GM12878 (cell line): ENCODE results near the gene SEL1L2. TPM values are rescaled to one million over a fixed set of nuclear protein-coding genes. Genes with fewer than 3 reads are reported as not detected.

Experiments used
- ATAC-seq: fragments of 200-7000 bp; cut with Tn5 transposase; 3 replicates; pipeline ENCODE4 v1.9.1; 2020; ENCODE audit warnings: mild to moderate bottlenecking, moderate library complexity
- Bru-seq: library from RNA; stranded (reverse); fragments of 400-500 nt; gene quantifications from one replicate; lab custom pipeline; 2021; lab: Mats Ljungman, UMichigan
- BruChase-seq, 2 experiments: library from RNA; stranded (reverse); fragments of 400-500 nt; gene quantifications; one replicate each; lab custom pipeline; 2021; lab: Mats Ljungman, UMichigan
- BruUV-seq: library from RNA; stranded (reverse); fragments of 400-500 nt; replicated peaks from 2 replicates; lab custom pipeline; 2021; lab: Mats Ljungman, UMichigan
- CTCF ChIA-PET: fragments of 300-600 bp; sonication (Branson Sonifier 250); formaldehyde crosslinking; extraction: SDS; loops from one replicate; lab custom pipeline; 2021; ENCODE audit warnings: inconsistent platforms; lab: Yijun Ruan, JAX
- POLR2A ChIA-PET: fragments of 350-600 bp; formaldehyde crosslinking; extraction: SDS; loops from one replicate; lab custom pipeline; 2021; ENCODE audit warnings: inconsistent platforms; lab: Charles Lee
- RAD21 ChIA-PET: fragments of 300-600 bp; sonication (Branson Sonifier 250); formaldehyde crosslinking; loops from one replicate; lab custom pipeline; 2023; ENCODE audit warnings: antibody characterized with exemption; ENCODE audit not compliant: unreplicated experiment; lab: Charles Lee
- SMC1A ChIA-PET: fragments of 300-600 bp; sonication (Branson Sonifier 250); formaldehyde crosslinking; loops from one replicate; lab custom pipeline; 2023; ENCODE audit not compliant: unreplicated experiment, uncharacterized antibody; lab: Charles Lee
- DNase-seq: peaks from one replicate; pipeline ENCODE4 v3.0.0-alpha.2; 2011; ENCODE audit warnings: low read depth, low spot score
- FAIRE-seq: peaks from 3 replicates; lab custom pipeline; 2011; peaks lifted over from hg19 to GRCh38; lab: Jason Lieb, UNC
- H2AFZ ChIP-seq: 2 replicates; pipeline ENCODE4 v1.6.0; 2011; ENCODE audit warnings: low read depth, low read length, control low read depth; ENCODE audit not compliant: control insufficient read depth
- H3K27ac ChIP-seq: 2 replicates; pipeline ENCODE4 v1.5.1; 2011; ENCODE audit warnings: control low read depth; ENCODE audit not compliant: control insufficient read depth, insufficient read depth
- H3K27me3 ChIP-seq, 2 experiments: replicated peaks in 1 of 2; 2 replicates each; pipeline versions ENCODE4 v1.6.0 to v1.6.1; 2011; ENCODE audit warnings: low read length in 1 of 2; ENCODE audit not compliant: control insufficient read depth in 2 of 2, insufficient read depth in 2 of 2
- H3K36me3 ChIP-seq, 2 experiments: 2 replicates each; pipeline ENCODE4 v1.5.1; 2011; ENCODE audit warnings: low read length in 1 of 2; ENCODE audit not compliant: control insufficient read depth in 2 of 2, insufficient read depth in 2 of 2
- H3K4me1 ChIP-seq: 2 replicates; pipeline ENCODE4 v1.6.1; 2011; ENCODE audit warnings: mild to moderate bottlenecking, low read length, moderate library complexity, mixed read lengths; ENCODE audit not compliant: control insufficient read depth, insufficient read depth
- H3K4me2 ChIP-seq: 2 replicates; pipeline ENCODE4 v1.6.0; 2011; ENCODE audit warnings: control low read depth; ENCODE audit not compliant: control insufficient read depth, insufficient read depth
- H3K4me3 ChIP-seq: fragments of 200-600 bp; sonication (generic); 2 replicates; pipeline ENCODE4 v1.5.1; 2016
- H3K79me2 ChIP-seq: 2 replicates; pipeline ENCODE4 v1.6.0; 2011; ENCODE audit warnings: low read length; ENCODE audit not compliant: control insufficient read depth, insufficient read depth
- H3K9ac ChIP-seq: 2 replicates; pipeline ENCODE4 v1.8.0; 2011; ENCODE audit warnings: low read length, control low read depth, mixed read lengths; ENCODE audit not compliant: control insufficient read depth, insufficient read depth
- H3K9me3 ChIP-seq: replicated peaks from 3 replicates; pipeline ENCODE4 v1.5.1; 2011; ENCODE audit warnings: mild to moderate bottlenecking, low read length; ENCODE audit not compliant: control insufficient read depth, insufficient read depth
- H4K20me1 ChIP-seq: 2 replicates; pipeline ENCODE4 v1.6.0; 2011; ENCODE audit not compliant: control insufficient read depth, insufficient read depth
- MLLT1 ChIP-seq: fragments of 450-650 bp; IDR thresholded peaks from 2 replicates; pipeline ENCODE4 v1.6.1; 2016; ENCODE audit warnings: mild to moderate bottlenecking
- PAX5 ChIP-seq: IDR thresholded peaks from 2 replicates; pipeline ENCODE4 v1.6.1; 2011; ENCODE audit warnings: low read depth, low read length, borderline replicate concordance
- PAX8 ChIP-seq: fragments of 450-650 bp; IDR thresholded peaks from 2 replicates; pipeline ENCODE4 v1.6.1; 2017; ENCODE audit warnings: mild to moderate bottlenecking, moderate library complexity
- SMC3 ChIP-seq: IDR thresholded peaks from 2 replicates; pipeline ENCODE4 v1.6.1; 2011; ENCODE audit warnings: low read length, improper control_type of control experiment, borderline replicate concordance
- ZBTB11 ChIP-seq: fragments of 450-650 bp; formaldehyde crosslinking; IDR thresholded peaks from 2 replicates; pipeline ENCODE4 v1.5.0; 2022; ENCODE audit warnings: mild to moderate bottlenecking, missing genetic modification characterization
- ZBTB4 ChIP-seq: fragments of 450-650 bp; formaldehyde crosslinking; IDR thresholded peaks from 2 replicates; pipeline ENCODE4 v1.4.0; 2022; ENCODE audit warnings: mild to moderate bottlenecking, moderate library complexity
- ZNF687 ChIP-seq: fragments of 450-650 bp; IDR thresholded peaks from 2 replicates; pipeline ENCODE4 v1.6.1; 2017; ENCODE audit warnings: mild to moderate bottlenecking, moderate library complexity
- WGBS: methylation state at CpG from one replicate; pipeline ENCODE4 v1.1.6; 2016; ENCODE audit warnings: low lambda C conversion rate; ENCODE audit not compliant: insufficient replicate concordance, insufficient coverage; ENCODE audit errors: missing lambda C conversion rate; 5-methylcytosine and 5-hydroxymethylcytosine counted together
- in situ Hi-C: fragments of 300-500 bp; cut with MboI; formaldehyde crosslinking; loops from 9 replicates; pipeline ENCODE4 v1.14.3; 2018; ENCODE audit warnings: mixed read lengths
- intact Hi-C: fragments of 100-400 bp; cut with micrococcal nuclease; formaldehyde crosslinking; loops from one replicate; pipeline ENCODE4 v1.14.2; 2022; ENCODE audit not compliant: unreplicated experiment
- long read RNA-seq, 2 experiments: library from polyadenylated mRNA; unstranded; transcript quantifications; one replicate each; pipeline ENCODE4 v2.0.0, GENCODE V29; 2019 to 2020
- polyA minus RNA-seq, 3 experiments: library from RNA; depleted of rRNA, polyadenylated mRNA; stranded (reverse); fragments of >200 nt; gene quantifications; 2 replicates each; pipeline ENCODE4 v1.2.3, GENCODE V29; 2011
- polyA plus RNA-seq, 11 experiments: library from polyadenylated mRNA; depleted of rRNA in 4 of 11; unstranded in 6 of 11; stranded (reverse) in 5 of 11; fragments of >200 nt; fragmentation: Nextera tagmentation in 4 of 11; fragmentation: Illumina TruSeq in 1 of 11; extraction: Ambion mirVana in 4 of 11; extraction: Trizol in 1 of 11; gene quantifications; 1 replicate in 1 of 11; 2 replicates in 10 of 11; pipeline versions ENCODE4 v1.2.1 to v1.2.3, GENCODE V29; 2011 to 2016; ENCODE audit warnings: inconsistent platforms in 2 of 11, missing spikeins in 2 of 11, low read depth in 1 of 11
- total RNA-seq, 4 experiments: library from RNA; depleted of rRNA in 3 of 4; stranded (reverse); fragments of >200 nt in 3 of 4; fragmentation: Illumina TruSeq in 1 of 4; extraction: Trizol in 1 of 4; gene quantifications; 2 replicates each; pipeline versions ENCODE4 v1.2.1 to v1.2.3, GENCODE V29; 2013 to 2021

Gene SEL1L2
- total RNA-seq (2013; cell fraction: nucleolus; rRNA removed): not detected in 2 replicates
- not detected in 2 replicates for total RNA-seq (2014; rRNA removed)
- total RNA-seq (2014; rRNA removed; fragmentation: Illumina TruSeq; extraction: Trizol): not detected in 2 replicates
- total RNA-seq (2021): not detected in 2 replicates
- polyA plus RNA-seq (2011; ENCODE audit: low read depth): not detected
- polyA plus RNA-seq (2011; rRNA removed): not detected in 2 replicates
- polyA plus RNA-seq (2011; cell fraction: cytosol; rRNA removed): not detected in 2 replicates
- polyA plus RNA-seq (2011; cell fraction: nucleus; rRNA removed): not detected in 2 replicates
- not detected in 2 replicates for polyA plus RNA-seq (2012)
- not detected in 2 replicates for polyA plus RNA-seq (2014; fragmentation: Illumina TruSeq; extraction: Trizol)
- polyA plus RNA-seq (2014; fragmentation: Nextera tagmentation; extraction: Ambion mirVana): not detected
- polyA plus RNA-seq (2014; rRNA removed): not detected in 2 replicates
- polyA plus RNA-seq (2016; fragmentation: Nextera tagmentation; extraction: Ambion mirVana): not detected
- not detected in 2 replicates for polyA minus RNA-seq (2011; rRNA and poly(A)+ RNA removed)
- not detected in 2 replicates for polyA minus RNA-seq (2011; cell fraction: cytosol; rRNA and poly(A)+ RNA removed)
- polyA minus RNA-seq (2011; cell fraction: nucleus; rRNA and poly(A)+ RNA removed): not detected in 2 replicates
- not detected for Bru-seq, nascent RNA
- not detected for BruChase-seq, experiment 1, labeled RNA remaining after a 6-hour chase
- BruChase-seq, experiment 2, labeled RNA remaining after a 2-hour chase: not detected
- long read RNA-seq, experiment 1: 0 reads
- long read RNA-seq, experiment 2, partial matches to known transcripts: 0 of 2 reads
- long read RNA-seq, experiment 2, other reads (novel, unspliced or antisense): 2 of 2 reads

- ChIA-PET POLR2A (no interaction called here), CTCF (no interaction called here), RAD21 (no interaction called here), SMC1A (interaction anchor here (1.1 kb wide), 1 partner anchor 28 kb away, joined by 3 read pairs; no protein-coding TSS in a partner anchor)
- DNase-seq: no peak
- Histone ChIP-seq H2AFZ (no peak within 1 kb of the TSS), H3K79me2 (no peaks in the 10 kb centered on the region), H3K9me3 (no peaks in the 10 kb centered on the region; the same call in 2 of the 3 replicates), H3K27me3 (no peaks in the 10 kb centered on the region), H4K20me1 (no peaks in the 10 kb centered on the region), H3K27ac (no peak within 1 kb of the TSS), H3K4me3 (no peak within 1 kb of the TSS), H3K9ac (no peak within 1 kb of the TSS), H3K36me3 (no peaks in the 10 kb centered on the region), H3K4me1 (no peaks in the 10 kb centered on the region), H3K4me2 (no peak within 1 kb of the TSS)
- ATAC-seq: no peak
- in situ Hi-C loops (no loop called here), intact Hi-C loops (no loop called here)
- no TSS peak for BruUV-seq
- WGBS: 5% methylated on average over 5 of the region's 5 CpGs
- FAIRE-seq: no peak
- TF ChIP-seq ZBTB11 (CRISPR knock-in tag) (no peak), SMC3 (no peak), PAX5 (no peak), PAX8 (no peak), MLLT1 (no peak), ZBTB4 (CRISPR knock-in tag) (no peak), ZNF687 (no peak)
These were observed at the start of gene SEL1L2 for GRCh38 chr20:13990465-13990864. TSS of gene SEL1L2 (minus strand) at chr20:13990614. CDS start at chr20:13990534, 80 bp downstream.
